ENCODE data around the gene LZTR1. TPM values are rescaled to one million over a fixed set of nuclear protein-coding genes. Genes with fewer than 3 reads are reported as not detected.

The LZTR1 gene
- polyA plus RNA-seq, 1 of the 3 experiments (the other 2 are of a cell fraction) = 37.7 TPM

DNA sequence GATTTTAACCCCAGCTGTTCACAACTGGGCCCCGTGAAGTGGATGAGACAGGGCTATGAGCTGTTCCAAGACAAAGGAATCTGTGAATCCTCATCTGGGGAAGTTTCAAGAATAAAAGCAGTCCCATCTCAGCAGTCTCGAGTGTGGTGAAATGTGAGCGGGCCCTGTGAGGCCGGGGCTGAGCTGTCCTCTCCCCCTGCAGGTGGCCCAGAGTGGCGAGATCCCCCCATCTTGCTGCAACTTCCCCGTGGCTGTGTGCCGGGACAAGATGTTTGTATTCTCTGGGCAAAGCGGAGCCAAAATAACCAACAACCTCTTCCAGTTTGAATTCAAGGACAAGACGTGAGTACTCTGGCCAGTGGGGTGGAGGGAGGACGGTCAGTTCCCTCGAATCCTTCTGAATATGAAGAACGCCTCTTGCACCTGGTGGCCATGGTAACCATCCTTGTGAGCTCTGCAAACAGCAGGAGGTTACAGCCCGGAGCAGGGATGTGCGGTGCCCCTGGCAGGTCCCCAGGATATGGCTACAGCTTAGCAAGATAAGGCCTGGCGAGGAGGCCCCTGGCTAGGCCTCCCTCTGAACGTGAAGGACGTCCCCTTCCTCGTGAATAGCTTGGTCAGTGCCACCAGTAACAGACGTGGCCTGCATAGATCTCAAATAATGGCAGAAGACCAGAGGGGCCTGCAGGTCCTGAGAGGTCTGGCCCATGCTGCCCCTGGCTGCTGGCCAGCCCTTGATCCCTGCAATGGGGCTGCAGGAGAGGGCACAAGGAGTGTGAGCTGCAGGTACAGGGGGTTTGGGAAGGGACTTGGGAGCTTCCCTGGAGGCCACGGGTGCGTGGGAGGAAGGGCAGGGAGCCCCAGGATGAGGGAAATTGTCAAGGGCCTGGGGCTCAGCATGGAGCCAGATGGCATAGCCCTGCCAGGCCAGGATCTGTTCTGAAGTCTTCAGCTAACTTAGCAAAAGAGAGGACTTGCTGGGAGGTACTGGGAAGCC, 8.4 kb downstream of the LZTR1 start:
- TF ChIP-seq RCOR1 (IDR thresholded peaks at IDR 0.05; ENCODE audit: low read length) = no peak
- no peak for TF ChIP-seq SMC3 (IDR thresholded peaks at IDR 0.05; ENCODE audit: low read depth, low read length)
- TF ChIP-seq, protein P1, sequence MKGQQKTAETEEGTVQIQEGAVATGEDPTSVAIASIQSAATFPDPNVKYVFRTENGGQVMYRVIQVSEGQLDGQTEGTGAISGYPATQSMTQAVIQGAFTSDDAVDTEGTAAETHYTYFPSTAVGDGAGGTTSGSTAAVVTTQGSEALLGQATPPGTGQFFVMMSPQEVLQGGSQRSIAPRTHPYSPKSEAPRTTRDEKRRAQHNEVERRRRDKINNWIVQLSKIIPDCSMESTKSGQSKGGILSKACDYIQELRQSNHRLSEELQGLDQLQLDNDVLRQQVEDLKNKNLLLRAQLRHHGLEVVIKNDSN (IDR thresholded peaks at IDR 0.05; ENCODE audit: borderline replicate concordance, low read depth) = no peak
- no peak for TF ChIP-seq RFX5 (IDR thresholded peaks at IDR 0.05; ENCODE audit: low read length)
- TF ChIP-seq EZH2phosphoT487 (IDR thresholded peaks at IDR 0.05; ENCODE audit: borderline replicate concordance, low read depth) = no peak
- TF ChIP-seq, protein P2, sequence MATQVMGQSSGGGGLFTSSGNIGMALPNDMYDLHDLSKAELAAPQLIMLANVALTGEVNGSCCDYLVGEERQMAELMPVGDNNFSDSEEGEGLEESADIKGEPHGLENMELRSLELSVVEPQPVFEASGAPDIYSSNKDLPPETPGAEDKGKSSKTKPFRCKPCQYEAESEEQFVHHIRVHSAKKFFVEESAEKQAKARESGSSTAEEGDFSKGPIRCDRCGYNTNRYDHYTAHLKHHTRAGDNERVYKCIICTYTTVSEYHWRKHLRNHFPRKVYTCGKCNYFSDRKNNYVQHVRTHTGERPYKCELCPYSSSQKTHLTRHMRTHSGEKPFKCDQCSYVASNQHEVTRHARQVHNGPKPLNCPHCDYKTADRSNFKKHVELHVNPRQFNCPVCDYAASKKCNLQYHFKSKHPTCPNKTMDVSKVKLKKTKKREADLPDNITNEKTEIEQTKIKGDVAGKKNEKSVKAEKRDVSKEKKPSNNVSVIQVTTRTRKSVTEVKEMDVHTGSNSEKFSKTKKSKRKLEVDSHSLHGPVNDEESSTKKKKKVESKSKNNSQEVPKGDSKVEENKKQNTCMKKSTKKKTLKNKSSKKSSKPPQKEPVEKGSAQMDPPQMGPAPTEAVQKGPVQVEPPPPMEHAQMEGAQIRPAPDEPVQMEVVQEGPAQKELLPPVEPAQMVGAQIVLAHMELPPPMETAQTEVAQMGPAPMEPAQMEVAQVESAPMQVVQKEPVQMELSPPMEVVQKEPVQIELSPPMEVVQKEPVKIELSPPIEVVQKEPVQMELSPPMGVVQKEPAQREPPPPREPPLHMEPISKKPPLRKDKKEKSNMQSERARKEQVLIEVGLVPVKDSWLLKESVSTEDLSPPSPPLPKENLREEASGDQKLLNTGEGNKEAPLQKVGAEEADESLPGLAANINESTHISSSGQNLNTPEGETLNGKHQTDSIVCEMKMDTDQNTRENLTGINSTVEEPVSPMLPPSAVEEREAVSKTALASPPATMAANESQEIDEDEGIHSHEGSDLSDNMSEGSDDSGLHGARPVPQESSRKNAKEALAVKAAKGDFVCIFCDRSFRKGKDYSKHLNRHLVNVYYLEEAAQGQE (IDR thresholded peaks at IDR 0.05; ENCODE audit: low read depth, low read length) = no peak
- TF ChIP-seq, protein P3, sequence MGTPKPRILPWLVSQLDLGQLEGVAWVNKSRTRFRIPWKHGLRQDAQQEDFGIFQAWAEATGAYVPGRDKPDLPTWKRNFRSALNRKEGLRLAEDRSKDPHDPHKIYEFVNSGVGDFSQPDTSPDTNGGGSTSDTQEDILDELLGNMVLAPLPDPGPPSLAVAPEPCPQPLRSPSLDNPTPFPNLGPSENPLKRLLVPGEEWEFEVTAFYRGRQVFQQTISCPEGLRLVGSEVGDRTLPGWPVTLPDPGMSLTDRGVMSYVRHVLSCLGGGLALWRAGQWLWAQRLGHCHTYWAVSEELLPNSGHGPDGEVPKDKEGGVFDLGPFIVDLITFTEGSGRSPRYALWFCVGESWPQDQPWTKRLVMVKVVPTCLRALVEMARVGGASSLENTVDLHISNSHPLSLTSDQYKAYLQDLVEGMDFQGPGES (IDR thresholded peaks at IDR 0.05; ENCODE audit: low read depth, low read length) = no peak
- TF ChIP-seq NFIC (IDR thresholded peaks at IDR 0.05; ENCODE audit: borderline replicate concordance) = no peak
- no peak for TF ChIP-seq JUND (IDR thresholded peaks at IDR 0.05)
- no peak for TF ChIP-seq YY1 (IDR thresholded peaks at IDR 0.05; ENCODE audit: low read depth)
- TF ChIP-seq, protein P4, sequence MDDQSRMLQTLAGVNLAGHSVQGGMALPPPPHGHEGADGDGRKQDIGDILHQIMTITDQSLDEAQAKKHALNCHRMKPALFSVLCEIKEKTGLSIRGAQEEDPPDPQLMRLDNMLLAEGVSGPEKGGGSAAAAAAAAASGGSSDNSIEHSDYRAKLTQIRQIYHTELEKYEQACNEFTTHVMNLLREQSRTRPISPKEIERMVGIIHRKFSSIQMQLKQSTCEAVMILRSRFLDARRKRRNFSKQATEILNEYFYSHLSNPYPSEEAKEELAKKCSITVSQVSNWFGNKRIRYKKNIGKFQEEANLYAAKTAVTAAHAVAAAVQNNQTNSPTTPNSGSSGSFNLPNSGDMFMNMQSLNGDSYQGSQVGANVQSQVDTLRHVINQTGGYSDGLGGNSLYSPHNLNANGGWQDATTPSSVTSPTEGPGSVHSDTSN (IDR thresholded peaks at IDR 0.05) = no peak
- TF ChIP-seq GABPA (IDR thresholded peaks at IDR 0.05; ENCODE audit: low read depth) = no peak
- TF ChIP-seq, protein P5, sequence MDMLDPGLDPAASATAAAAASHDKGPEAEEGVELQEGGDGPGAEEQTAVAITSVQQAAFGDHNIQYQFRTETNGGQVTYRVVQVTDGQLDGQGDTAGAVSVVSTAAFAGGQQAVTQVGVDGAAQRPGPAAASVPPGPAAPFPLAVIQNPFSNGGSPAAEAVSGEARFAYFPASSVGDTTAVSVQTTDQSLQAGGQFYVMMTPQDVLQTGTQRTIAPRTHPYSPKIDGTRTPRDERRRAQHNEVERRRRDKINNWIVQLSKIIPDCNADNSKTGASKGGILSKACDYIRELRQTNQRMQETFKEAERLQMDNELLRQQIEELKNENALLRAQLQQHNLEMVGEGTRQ (IDR thresholded peaks at IDR 0.05; ENCODE audit: borderline replicate concordance, low read depth, low read length) = no peak
- TF ChIP-seq RAD21 (IDR thresholded peaks at IDR 0.05; ENCODE audit: low read length) = no peak
- no peak for TF ChIP-seq MEF2A (IDR thresholded peaks at IDR 0.05; ENCODE audit: borderline replicate concordance, low read depth)
- TF ChIP-seq GATA2 (CRISPR knock-in tag; IDR thresholded peaks at IDR 0.05) = no peak
- no peak for TF ChIP-seq ELF1 (IDR thresholded peaks at IDR 0.05)
- TF ChIP-seq MXI1 (IDR thresholded peaks at IDR 0.05; ENCODE audit: low read depth, low read length) = no peak
- TF ChIP-seq, protein P6, sequence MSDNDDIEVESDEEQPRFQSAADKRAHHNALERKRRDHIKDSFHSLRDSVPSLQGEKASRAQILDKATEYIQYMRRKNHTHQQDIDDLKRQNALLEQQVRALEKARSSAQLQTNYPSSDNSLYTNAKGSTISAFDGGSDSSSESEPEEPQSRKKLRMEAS (IDR thresholded peaks at IDR 0.05; ENCODE audit: low read depth) = no peak
- WGBS (ENCODE audit: low lambda C conversion rate) = 89% methylated on average over 18 of the region's 21 CpGs
- peaks cover 16 to 64% of the 10 kb centered on the region in 2 experiments for H3K36me3 ChIP-seq (replicated peaks in 1 of 2; ENCODE audit: control insufficient read depth in 1 of 2, insufficient read depth in 2 of 2, low read length in 1 of 2)
- H4K20me1 ChIP-seq (ENCODE audit: insufficient read depth) = no peaks in the 10 kb centered on the region
- no peaks in the 10 kb centered on the region for H3K4me1 ChIP-seq (ENCODE audit: control insufficient read depth in 1 of 2, insufficient read depth in 2 of 2, low read depth in 1 of 2, low read length in 1 of 2)
- no peaks in the 10 kb centered on the region for H3F3A ChIP-seq (replicated peaks; ENCODE audit: insufficient read depth)
- ChIA-PET POLR2A (interaction anchor here (1.1 to 2.6 kb wide), 3 partner anchors 9 to 104 kb away, joined by 3 to 18 read pairs (median 7); partner anchors contain the start of gene THAP7), CTCF (interaction anchor here (1.1 to 2.2 kb wide), 4 partner anchors 8 to 105 kb away, joined by 3 to 7 read pairs (median 5); partner anchors contain the start of gene LZTR1)
- H3K27me3 ChIP-seq (ENCODE audit: insufficient read depth) = no peaks in the 10 kb centered on the region
- no peaks in the 10 kb centered on the region for H3K9me2 ChIP-seq
- H3K9me3 ChIP-seq = no peaks in the 10 kb centered on the region
- no peak overlapping the region for H2AFZ ChIP-seq (ENCODE audit: low read depth)
- no peak for DNase-seq
- H3K27ac ChIP-seq (ENCODE audit: low read depth in 2 of 2, low read length in 1 of 2) = no peak overlapping the region
- H3K9ac ChIP-seq = no peak overlapping the region
- no peak overlapping the region for H3K4me2 ChIP-seq
- H3K79me2 ChIP-seq (ENCODE audit: insufficient read depth) = no peaks in the 10 kb centered on the region
- no peak overlapping the region for H3K4me3 ChIP-seq (ENCODE audit: low read depth in 2 of 2, low read length in 1 of 2)

Measured in SK-N-SH (cell line).